WTC11 (cell line): ENCODE results near the gene GABRG1. TPM values are rescaled to one million over a fixed set of nuclear protein-coding genes. Genes with fewer than 3 reads are reported as not detected.

ENCODE experiments used
- ETV6 ChIP-seq: sonication (generic); formaldehyde crosslinking; IDR thresholded peaks from 2 replicates; pipeline ENCODE4 v1.8.1; 2022; ENCODE audit warnings: mild to moderate bottlenecking, missing genetic modification reagents
- ZNF121 ChIP-seq: sonication (generic); formaldehyde crosslinking; IDR thresholded peaks from 2 replicates; pipeline ENCODE4 v1.8.0; 2023; ENCODE audit warnings: missing genetic modification reagents
- total RNA-seq: library from RNA; stranded (reverse); gene quantifications from 3 replicates; pipeline ENCODE4 v1.2.3, GENCODE V29; 2021
- TF ChIP-seq, protein P1 (sequence below): fragments of 200-600 bp; IDR thresholded peaks from 2 replicates; pipeline ENCODE4 v1.8.0; 2022; ENCODE audit warnings: antibody characterized with exemption
- TF ChIP-seq, protein P2 (sequence below): sonication (generic); formaldehyde crosslinking; IDR thresholded peaks from 2 replicates; pipeline ENCODE4 v1.8.1; 2023; ENCODE audit warnings: mild to moderate bottlenecking, moderate library complexity, missing genetic modification reagents

Gene GABRG1
- total RNA-seq, 1 experiment from 2014 or later = 0.17 TPM

DNA sequence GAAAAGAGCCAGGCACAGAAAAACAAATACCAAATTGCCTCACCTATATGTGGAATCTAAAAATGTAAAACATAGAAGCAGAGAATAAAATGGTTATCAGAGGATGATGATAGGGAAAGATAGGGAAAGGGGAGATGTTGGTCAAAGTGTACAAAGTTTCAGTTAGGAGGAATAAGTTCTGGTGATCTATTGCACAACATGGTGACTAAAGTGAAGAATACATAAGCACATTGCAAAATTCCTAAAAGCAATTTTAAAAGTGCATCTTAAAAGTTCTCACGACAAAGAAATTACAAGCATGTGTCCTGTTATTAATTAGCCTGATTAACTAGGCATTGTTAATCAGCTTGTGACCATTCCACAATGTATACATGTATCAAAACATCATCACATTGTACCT lies 136.0 kb downstream of the GABRG1 start (continued):
- TF ChIP-seq, protein P1, sequence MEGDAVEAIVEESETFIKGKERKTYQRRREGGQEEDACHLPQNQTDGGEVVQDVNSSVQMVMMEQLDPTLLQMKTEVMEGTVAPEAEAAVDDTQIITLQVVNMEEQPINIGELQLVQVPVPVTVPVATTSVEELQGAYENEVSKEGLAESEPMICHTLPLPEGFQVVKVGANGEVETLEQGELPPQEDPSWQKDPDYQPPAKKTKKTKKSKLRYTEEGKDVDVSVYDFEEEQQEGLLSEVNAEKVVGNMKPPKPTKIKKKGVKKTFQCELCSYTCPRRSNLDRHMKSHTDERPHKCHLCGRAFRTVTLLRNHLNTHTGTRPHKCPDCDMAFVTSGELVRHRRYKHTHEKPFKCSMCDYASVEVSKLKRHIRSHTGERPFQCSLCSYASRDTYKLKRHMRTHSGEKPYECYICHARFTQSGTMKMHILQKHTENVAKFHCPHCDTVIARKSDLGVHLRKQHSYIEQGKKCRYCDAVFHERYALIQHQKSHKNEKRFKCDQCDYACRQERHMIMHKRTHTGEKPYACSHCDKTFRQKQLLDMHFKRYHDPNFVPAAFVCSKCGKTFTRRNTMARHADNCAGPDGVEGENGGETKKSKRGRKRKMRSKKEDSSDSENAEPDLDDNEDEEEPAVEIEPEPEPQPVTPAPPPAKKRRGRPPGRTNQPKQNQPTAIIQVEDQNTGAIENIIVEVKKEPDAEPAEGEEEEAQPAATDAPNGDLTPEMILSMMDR = no peak
- TF ChIP-seq ETV6 (no peak), ZNF121 (no peak)
- TF ChIP-seq, protein P2, sequence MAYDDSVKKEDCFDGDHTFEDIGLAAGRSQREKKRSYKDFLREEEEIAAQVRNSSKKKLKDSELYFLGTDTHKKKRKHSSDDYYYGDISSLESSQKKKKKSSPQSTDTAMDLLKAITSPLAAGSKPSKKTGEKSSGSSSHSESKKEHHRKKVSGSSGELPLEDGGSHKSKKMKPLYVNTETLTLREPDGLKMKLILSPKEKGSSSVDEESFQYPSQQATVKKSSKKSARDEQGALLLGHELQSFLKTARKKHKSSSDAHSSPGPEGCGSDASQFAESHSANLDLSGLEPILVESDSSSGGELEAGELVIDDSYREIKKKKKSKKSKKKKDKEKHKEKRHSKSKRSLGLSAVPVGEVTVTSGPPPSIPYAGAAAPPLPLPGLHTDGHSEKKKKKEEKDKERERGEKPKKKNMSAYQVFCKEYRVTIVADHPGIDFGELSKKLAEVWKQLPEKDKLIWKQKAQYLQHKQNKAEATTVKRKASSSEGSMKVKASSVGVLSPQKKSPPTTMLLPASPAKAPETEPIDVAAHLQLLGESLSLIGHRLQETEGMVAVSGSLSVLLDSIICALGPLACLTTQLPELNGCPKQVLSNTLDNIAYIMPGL (CRISPR knock-in tag) = no peak
- TF ChIP-seq, all 79 proteins: peak for 0
